ENCODE results near the gene NUP210. TPM values are rescaled to one million over a fixed set of nuclear protein-coding genes. Genes with fewer than 3 reads are reported as not detected.

NUP210 gene
- total RNA-seq, 2 donors from 2014 or later: 116 to 147 TPM

DNA sequence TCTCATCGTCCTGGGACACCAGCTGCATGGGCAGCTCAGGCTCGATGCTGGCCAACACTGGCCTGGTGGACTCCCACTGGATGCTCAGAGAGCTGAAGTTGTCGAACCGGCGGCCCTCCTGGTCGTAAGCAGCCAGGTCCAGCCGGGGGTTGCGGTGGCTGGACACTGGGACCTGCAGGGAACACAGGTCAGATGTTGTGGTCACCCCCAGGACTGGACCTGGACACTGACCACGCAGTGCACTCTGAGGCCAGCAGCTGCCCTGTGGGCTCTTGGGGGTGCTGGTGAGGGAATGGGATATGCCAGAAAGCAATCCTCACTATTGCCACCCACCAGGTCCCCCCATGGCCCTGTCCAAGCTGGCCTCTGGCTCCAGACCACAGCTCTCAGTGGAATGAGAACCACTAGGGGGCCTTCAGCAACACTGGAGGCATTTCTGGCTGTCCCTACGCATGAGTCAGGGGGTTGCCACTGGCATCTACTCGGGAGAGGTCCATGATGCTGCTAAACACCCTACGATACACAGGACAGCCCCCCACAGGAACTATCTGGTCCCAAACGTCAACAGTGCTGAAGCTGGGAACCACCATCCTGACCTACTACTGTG is 66.1 kb downstream of the NUP210 start:
- ATAC-seq (no peak), DNase-seq (ENCODE audit: low spot score in 2 of 2) (no peak)
- no peaks in the 10 kb centered on the region for H3K9me3 Mint-ChIP-seq
- H3K27ac Mint-ChIP-seq: peak overlapping the region; percentile 55 to 93
- peaks cover 36 to 40% of the 10 kb centered on the region in 2 donors for H3K36me3 Mint-ChIP-seq

DNA sequence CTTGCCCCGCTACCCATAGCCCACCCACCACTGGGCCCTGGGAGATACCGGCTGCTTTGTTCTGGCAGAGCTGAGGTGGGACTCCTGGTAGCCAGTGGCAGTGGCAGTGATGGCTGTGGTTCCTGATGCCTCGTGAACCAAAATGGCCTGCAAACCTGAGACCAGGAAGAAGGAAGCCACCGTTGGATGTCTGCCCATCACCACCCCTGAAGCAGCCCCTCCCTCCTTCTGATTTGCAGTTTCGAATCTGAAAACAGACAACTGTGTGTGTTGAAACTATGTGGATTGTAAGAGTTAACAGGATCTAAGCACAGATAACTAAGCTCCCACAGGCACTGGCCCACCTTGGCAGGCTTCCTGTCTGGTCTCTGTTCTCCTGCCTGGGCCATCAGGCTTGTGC is 66.6 kb downstream of the NUP210 start:
- ATAC-seq (no peak), DNase-seq (ENCODE audit: low spot score in 2 of 2) (no peak)
- Mint-ChIP-seq H3K9me3 (no peaks in the 10 kb centered on the region), H3K27ac (peak overlapping the region; percentile 55 to 93), H3K36me3 (peaks cover 37 to 39% of the 10 kb centered on the region in 2 donors)

GRCh38 chr3:13352621-13353131 is 67.4 kb downstream of the NUP210 start:
- H3K27ac Mint-ChIP-seq: peak overlapping the region; percentile 55 to 93
- no peaks in the 10 kb centered on the region for H3K9me3 Mint-ChIP-seq
- peaks cover 31 to 43% of the 10 kb centered on the region in 2 donors for H3K36me3 Mint-ChIP-seq
- ATAC-seq (peak; percentile 50 to 62), DNase-seq (ENCODE audit: low spot score in 2 of 2) (no peak)

DNA sequence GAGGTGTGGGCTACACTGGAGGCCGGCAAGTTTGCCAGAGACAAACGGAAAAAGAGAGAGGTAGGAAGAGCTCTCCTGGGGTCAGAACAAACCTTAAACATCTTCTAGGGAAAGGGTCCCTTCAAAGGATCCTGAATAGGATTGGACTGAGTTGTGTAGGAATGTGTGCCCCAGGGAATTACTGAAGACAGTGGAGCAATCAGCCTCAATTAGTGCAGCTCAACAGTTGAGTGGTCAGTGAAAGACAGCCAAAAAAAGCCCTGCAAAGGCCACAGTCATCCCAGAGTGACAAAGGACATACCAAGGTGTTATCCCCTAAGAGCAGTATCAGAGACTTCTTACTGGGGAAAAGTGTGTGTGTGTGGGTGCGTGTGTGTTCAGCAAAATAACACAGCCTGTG is 70.3 kb downstream of the NUP210 start:
- peak overlapping the region; percentile 73 to 88 for H3K27ac Mint-ChIP-seq
- DNase-seq (ENCODE audit: low spot score in 2 of 2): no peak
- no peaks in the 10 kb centered on the region for H3K9me3 Mint-ChIP-seq
- no peak for ATAC-seq
- H3K36me3 Mint-ChIP-seq: peaks cover 33 to 44% of the 10 kb centered on the region in 2 donors

- DNase-seq (ENCODE audit: low spot score in 2 of 2) (no peak), ATAC-seq (no peak)
- no peaks in the 10 kb centered on the region for H3K9me3 Mint-ChIP-seq
- peaks cover 27 to 38% of the 10 kb centered on the region in 2 donors for H3K36me3 Mint-ChIP-seq
- peak overlapping the region; percentile 73 to 91 for H3K27ac Mint-ChIP-seq
These were observed 71.3 kb downstream of the NUP210 start for GRCh38 chr3:13348661-13349396.

DNA sequence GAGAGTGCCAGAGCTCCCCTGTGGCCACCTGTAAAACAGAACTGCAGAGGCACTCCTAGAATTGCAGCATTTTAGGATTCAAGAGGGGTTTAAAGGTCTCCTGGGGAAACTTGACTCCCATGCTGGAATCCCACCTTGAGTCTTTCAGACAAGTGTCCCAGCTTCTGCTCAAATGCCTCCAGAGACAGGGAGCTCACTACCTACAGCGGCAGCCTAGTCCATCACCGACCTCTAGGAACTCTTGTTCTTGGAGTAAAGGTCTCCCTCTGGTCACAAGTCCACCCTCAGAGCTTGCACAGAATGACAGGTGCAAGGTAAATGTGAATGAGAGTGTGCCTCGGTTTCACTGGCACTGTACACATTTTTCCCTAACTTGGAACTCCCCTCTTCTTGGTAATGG is 72.0 kb downstream of the NUP210 start:
- Mint-ChIP-seq H3K9me3 (no peaks in the 10 kb centered on the region), H3K27ac (peak overlapping the region; percentile 44 to 73), H3K36me3 (peaks cover 20 to 31% of the 10 kb centered on the region in 2 donors)
- ATAC-seq (no peak), DNase-seq (ENCODE audit: low spot score in 2 of 2) (no peak)

DNA sequence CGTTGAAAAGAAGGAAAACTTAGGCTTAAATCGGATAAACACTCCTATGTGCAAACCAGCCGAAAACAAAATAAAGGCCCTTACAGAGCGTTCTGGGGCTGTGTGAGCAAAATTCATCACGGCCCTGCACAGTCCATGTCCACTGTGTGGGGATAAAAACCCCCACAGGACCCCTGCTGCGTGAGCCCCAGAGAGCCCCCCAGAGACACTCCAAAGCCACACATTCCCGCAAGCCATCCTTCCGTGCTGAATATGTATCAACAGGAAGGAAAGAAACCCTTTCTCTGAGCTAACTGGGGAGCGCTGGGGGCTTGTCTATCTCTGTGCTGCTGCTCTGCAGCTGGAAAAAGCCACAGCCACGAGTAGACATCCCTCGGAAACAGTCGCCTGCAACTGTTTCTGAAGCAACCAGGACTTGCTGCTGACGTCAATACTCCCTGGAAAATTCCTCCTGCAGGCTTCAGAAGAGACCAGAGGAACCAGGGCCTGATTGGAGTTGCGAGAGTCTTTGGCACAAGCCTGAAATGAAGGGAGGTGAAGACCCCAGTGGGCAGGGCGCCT is 72.7 kb downstream of the NUP210 start:
- no peak for ATAC-seq
- Mint-ChIP-seq H3K27ac (peak overlapping the region; percentile 91 to 93), H3K36me3 (peaks cover 18 to 24% of the 10 kb centered on the region in 2 donors), H3K9me3 (no peaks in the 10 kb centered on the region)
- no peak for DNase-seq (ENCODE audit: low spot score in 2 of 2)

GRCh38 chr3:13346481-13347389 is 73.4 kb downstream of the NUP210 start:
- Mint-ChIP-seq H3K36me3 (peaks cover 18 to 22% of the 10 kb centered on the region in 2 donors), H3K27ac (peak overlapping the region; percentile 91 to 93), H3K9me3 (no peaks in the 10 kb centered on the region)
- DNase-seq (ENCODE audit: low spot score in 2 of 2) (peak; percentile 68 to 79), ATAC-seq (peak; percentile 80 to 87)

DNA sequence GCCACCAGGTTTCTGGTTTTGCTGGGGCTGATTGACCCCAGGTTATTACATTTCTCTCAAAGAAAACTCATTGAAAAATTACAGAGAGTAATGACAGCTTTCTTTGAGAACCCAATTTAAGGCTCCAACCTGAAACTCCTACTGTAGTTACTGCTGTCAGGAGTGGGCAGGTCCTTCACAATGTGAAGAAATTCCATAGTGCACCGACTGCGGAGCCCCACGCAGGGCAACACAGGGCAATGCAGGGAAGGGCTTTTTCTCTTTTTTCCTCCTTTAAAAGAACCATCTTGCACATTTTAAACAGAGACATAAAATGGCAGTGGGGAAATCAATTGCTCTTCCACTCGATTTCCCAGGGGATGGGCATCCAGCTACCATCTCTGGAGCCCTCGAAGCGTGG is 74.3 kb downstream of the NUP210 start:
- peak overlapping the region in 1 of 2 donors; percentile 93 for H3K27ac Mint-ChIP-seq
- no peak for DNase-seq (ENCODE audit: low spot score in 2 of 2)
- peaks cover 18 to 22% of the 10 kb centered on the region in 2 donors for H3K36me3 Mint-ChIP-seq
- H3K9me3 Mint-ChIP-seq: no peaks in the 10 kb centered on the region
- no peak for ATAC-seq

- ATAC-seq (no peak), DNase-seq (ENCODE audit: low spot score in 2 of 2) (no peak)
- Mint-ChIP-seq H3K27ac (peak overlapping the region in 1 of 2 donors; percentile 75), H3K36me3 (peaks cover 16 to 20% of the 10 kb centered on the region in 2 donors), H3K9me3 (no peaks in the 10 kb centered on the region)
These were observed 74.8 kb downstream of the NUP210 start for GRCh38 chr3:13345284-13345683.

DNA sequence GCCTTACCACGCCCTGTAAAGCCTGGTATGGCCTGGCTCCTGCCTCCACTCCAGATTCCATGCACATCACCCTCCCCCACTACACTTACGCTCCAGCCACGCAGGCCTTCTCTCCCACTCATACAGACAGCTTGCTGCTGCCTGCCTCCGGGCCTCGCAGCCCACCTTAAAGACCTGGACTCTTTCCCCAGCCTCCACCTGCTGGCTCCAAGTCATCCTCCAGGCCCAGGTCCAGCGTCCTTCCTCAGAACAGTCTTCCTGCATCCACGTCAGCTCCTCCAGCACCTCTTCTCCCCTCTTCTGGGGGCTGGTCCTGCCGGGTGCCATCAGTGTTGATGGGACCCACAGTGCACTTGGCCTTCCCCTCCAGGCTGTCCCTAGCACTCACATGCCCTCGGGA is 75.5 kb downstream of the NUP210 start:
- Mint-ChIP-seq H3K9me3 (no peaks in the 10 kb centered on the region), H3K27ac (peak overlapping the region; percentile 45 to 75), H3K36me3 (peaks cover 13 to 17% of the 10 kb centered on the region in 2 donors)
- ATAC-seq (no peak), DNase-seq (ENCODE audit: low spot score in 2 of 2) (no peak)

DNA sequence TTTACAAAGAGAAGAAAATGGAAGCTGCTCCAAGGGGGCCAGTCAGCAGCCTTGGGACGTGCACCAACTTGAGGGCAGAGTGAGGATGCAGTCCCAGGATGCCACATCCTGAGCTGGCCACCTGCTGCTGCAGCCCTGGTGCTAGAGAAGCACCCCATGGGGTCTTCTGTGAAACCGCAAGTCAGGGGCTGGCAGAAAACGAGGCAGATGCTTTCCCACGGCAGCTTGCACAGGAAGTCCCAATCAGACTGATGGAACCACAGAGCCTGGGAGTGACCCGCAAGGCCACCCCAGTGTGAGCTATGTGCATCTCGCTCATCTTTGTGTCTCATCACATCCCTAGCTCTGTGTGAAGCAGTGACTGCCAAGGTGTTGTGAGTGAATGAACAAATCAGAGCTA is 76.5 kb downstream of the NUP210 start:
- H3K9me3 Mint-ChIP-seq: no peaks in the 10 kb centered on the region
- DNase-seq (ENCODE audit: low spot score in 2 of 2): no peak
- peaks cover 9 to 15% of the 10 kb centered on the region in 2 donors for H3K36me3 Mint-ChIP-seq
- no peak for ATAC-seq
- H3K27ac Mint-ChIP-seq: peak overlapping the region in 1 of 2 donors; percentile 57

DNA sequence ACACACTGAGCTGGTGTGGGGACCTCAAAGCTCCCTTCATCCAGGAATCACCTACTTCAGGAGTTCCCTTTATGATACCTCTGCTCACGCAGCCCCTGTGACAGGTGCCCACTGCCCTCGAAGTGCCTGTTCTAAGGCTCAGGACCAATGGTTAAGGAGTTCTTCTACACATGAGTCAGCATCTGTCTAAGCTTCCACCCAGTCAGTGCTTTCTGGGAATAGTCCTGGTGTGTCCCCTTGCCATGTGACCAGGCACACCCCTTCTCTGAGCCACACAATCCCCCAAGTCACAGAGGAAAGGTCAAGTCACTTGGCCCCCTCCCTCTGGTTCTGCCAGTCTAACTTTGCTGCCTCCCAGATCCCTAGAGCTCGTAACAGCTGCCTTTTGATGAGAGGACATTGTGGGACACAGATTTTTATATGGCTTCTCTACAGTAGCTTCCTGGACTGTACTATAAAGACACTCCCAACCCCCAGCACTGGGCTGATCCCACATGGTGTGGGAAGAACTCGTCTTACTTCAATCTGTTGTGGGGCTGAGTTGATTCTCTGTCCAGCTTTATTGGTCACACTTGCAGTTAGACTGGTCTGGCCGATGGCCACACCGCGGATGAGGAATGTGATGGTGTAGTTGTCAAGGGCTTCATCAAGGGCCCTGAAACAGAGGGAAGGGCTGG is 78.8 kb downstream of the NUP210 start:
- DNase-seq (ENCODE audit: low spot score in 2 of 2): no peak
- H3K9me3 Mint-ChIP-seq: no peaks in the 10 kb centered on the region
- peak overlapping the region; percentile 75 to 92 for H3K27ac Mint-ChIP-seq
- ATAC-seq: no peak
- H3K36me3 Mint-ChIP-seq: peaks cover 9 to 14% of the 10 kb centered on the region in 2 donors

DNA sequence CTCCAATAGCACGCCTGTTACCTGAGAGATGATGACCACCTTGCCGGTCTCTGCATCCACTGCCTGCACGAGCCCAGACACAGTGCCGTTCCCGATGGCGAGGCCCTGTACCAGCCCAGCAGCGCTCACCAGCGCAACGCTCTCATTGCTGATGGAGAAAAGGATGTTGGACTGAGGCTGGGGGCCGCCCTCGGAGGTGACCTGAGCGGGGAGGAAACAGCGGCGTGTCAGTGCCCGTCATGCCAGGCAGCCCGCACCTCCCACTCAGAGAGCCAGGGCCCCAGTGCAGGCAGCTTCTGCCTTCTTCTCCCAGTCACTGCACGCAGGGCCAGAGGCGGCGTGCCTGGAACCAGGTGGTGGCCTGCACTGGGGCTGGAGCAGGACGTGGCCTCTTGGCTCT is 80.3 kb downstream of the NUP210 start:
- Mint-ChIP-seq H3K36me3 (peaks cover 8 to 13% of the 10 kb centered on the region in 2 donors), H3K27ac (peak overlapping the region in 1 of 2 donors; percentile 22), H3K9me3 (no peaks in the 10 kb centered on the region)
- ATAC-seq: no peak
- DNase-seq (ENCODE audit: low spot score in 2 of 2): no peak

GRCh38 chr3:13338996-13339395 is 81.1 kb downstream of the NUP210 start:
- DNase-seq (ENCODE audit: low spot score in 2 of 2) (no peak), ATAC-seq (no peak)
- peaks cover 5 to 10% of the 10 kb centered on the region in 2 donors for H3K36me3 Mint-ChIP-seq
- H3K9me3 Mint-ChIP-seq: no peaks in the 10 kb centered on the region
- peak overlapping the region; percentile 22 to 73 for H3K27ac Mint-ChIP-seq

GRCh38 chr3:13338231-13338630 is 81.9 kb downstream of the NUP210 start:
- ATAC-seq: no peak
- H3K9me3 Mint-ChIP-seq: no peaks in the 10 kb centered on the region
- DNase-seq (ENCODE audit: low spot score in 2 of 2): no peak
- H3K36me3 Mint-ChIP-seq: peaks cover 5 to 10% of the 10 kb centered on the region in 2 donors
- H3K27ac Mint-ChIP-seq: peak overlapping the region; percentile 73 to 97

Measured in activated naive CD4-positive, alpha-beta T cell treated with anti-CD3 and anti-CD28 coated beads, Interleukin-2, amount 50 U/mL, for 72 hours (primary cell).